Measurements from ENCODE around the gene RPL31. TPM values are rescaled to one million over a fixed set of nuclear protein-coding genes. Genes with fewer than 3 reads are reported as not detected.

Gene RPL31
- total and polyA plus RNA-seq, 9 of the 15 experiments (the other 6 are each of a cell fraction or from before 2014, with no cell fraction given), result 1,176 to 6,037 (median 2,997) TPM

- TF ChIP-seq STAT6 (CRISPR knock-in tag; IDR thresholded peaks at IDR 0.05), result no peak
- no peak for TF ChIP-seq POLR2AphosphoS2 (IDR thresholded peaks at IDR 0.05; ENCODE audit: low read length)
- TF ChIP-seq TRIM25 (IDR thresholded peaks at IDR 0.05; ENCODE audit: borderline replicate concordance), result no peak
- TF ChIP-seq ZNF589 (CRISPR knock-in tag; IDR thresholded peaks at IDR 0.05; ENCODE audit: low read depth), result no peak
- 0 out of 4 replicates have a peak, but pooled peaks of 1 of the 2 experiments have one; percentile 11 for TF ChIP-seq TRIM24 (IDR thresholded peaks at IDR 0.05)
- TF ChIP-seq CCAR2 (IDR thresholded peaks at IDR 0.05; ENCODE audit: low read depth, low read length), result no peak
- TF ChIP-seq YBX1 (IDR thresholded peaks at IDR 0.05), result no peak
- no peak for TF ChIP-seq U2AF2 (optimal IDR thresholded peaks at IDR 0.05; ENCODE audit: low read depth, low read length)
- no peak for TF ChIP-seq ZNF239 (CRISPR knock-in tag; IDR thresholded peaks at IDR 0.05)
- no peak for TF ChIP-seq TEAD4 (IDR thresholded peaks at IDR 0.05; ENCODE audit: low read length)
- TF ChIP-seq TEAD4 (CRISPR knock-in tag; IDR thresholded peaks at IDR 0.05; ENCODE audit: borderline replicate concordance), result no peak
- no peak for TF ChIP-seq TBP (optimal IDR thresholded peaks at IDR 0.05; ENCODE audit: low read depth, low read length)
- TF ChIP-seq HDGF (IDR thresholded peaks at IDR 0.05), result peak; percentile 75; the same call in 1 of the 2 replicates
- TF ChIP-seq ATF2 (CRISPR knock-in tag; IDR thresholded peaks at IDR 0.05), result 0 out of 2 replicates have a peak, but pooled peaks have one; percentile 29
- no peak for TF ChIP-seq SNRNP70 (optimal IDR thresholded peaks at IDR 0.05; ENCODE audit: low read depth, low read length)
- no peak for TF ChIP-seq RFX1 (IDR thresholded peaks at IDR 0.05)
- TF ChIP-seq ZBTB8A (IDR thresholded peaks at IDR 0.05; ENCODE audit: partially characterized antibody), result no peak
- TF ChIP-seq ZNF274 (IDR thresholded peaks at IDR 0.05; ENCODE audit: borderline replicate concordance, low read depth, low read length), result no peak
- no peak for TF ChIP-seq E2F6 (IDR thresholded peaks at IDR 0.05; ENCODE audit: borderline replicate concordance in 1 of 2, extremely low read depth in 1 of 2, insufficient read depth in 1 of 2, insufficient read length in 1 of 2, low read depth in 1 of 2, low read length in 1 of 2, poor library complexity in 1 of 2, severe bottlenecking in 1 of 2)
- no peak for TF ChIP-seq BCOR (IDR thresholded peaks at IDR 0.05)
- TF ChIP-seq TRIM28 (IDR thresholded peaks at IDR 0.05), result no peak
- no peak for TF ChIP-seq ZNF217 (CRISPR knock-in tag; IDR thresholded peaks at IDR 0.05)
- TF ChIP-seq NFATC3 (IDR thresholded peaks at IDR 0.05), result no peak
- TF ChIP-seq ZNF384 (IDR thresholded peaks at IDR 0.05; ENCODE audit: low read depth, low read length), result no peak
- TF ChIP-seq MEIS2 (IDR thresholded peaks at IDR 0.05; ENCODE audit: partially characterized antibody), result no peak
- TF ChIP-seq EHMT2 (IDR thresholded peaks at IDR 0.05), result peak; percentile 82; the same call in 1 of the 2 replicates
Measured at GRCh38 chr2:100984892-100985307, 17.2 kb upstream of the RPL31 start (continued).
